ENCODE measurements around the gene CDC25A.
"Not testable (repeated sequence)": the region's sequence is repeated elsewhere in the genome, so short reads cannot be mapped to it uniquely, and the experiment has no call there.

CDC25A gene

DNA sequence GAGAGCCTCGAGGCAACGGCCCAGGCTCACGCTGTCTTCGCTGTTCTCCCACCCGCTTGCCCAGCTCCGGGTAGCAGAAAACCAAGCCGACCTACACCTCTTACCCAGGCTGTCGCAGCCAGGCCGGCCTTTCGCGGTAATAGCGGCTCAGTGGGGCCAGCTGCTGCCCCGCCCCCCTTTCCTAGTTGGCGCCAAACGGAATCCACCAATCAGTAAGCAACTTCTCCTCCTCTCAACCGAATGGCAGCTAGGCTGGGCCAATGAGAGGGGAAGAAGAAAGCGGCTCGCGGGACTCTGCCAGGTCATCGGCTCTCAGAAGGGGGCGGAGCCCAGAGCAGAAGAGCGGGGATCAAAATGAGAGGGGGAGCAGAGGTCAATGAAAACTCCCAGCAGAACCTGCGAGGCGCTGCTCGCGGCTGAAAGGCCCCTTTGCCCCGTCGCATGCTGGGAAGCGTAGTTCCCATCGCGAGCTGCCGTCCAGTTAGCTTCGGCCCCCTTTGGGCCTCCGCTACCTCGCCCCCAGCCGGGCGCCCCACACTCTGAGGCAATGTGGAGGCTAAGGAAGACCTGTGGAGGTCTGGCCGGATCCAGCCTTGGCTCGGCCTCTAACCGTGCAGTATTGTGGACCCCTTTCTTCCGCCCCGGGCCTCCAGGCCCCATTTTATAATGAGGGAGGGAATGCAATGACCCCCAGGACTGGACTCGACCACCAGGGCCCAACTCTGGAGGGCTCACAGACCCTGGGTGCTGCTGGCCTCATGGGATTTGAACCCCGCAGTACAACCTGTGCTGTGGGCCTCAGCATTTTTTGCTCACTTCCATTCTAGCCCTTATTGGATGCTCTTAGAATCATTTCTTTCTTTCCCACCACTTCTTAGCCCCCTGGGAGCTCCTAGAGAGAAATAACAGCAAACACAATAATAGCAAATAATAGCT, at the start of gene CDC25A:
TSS of gene CDC25A (minus strand) at position 152 of the 936 bp plus-strand sequence. CDS start 470 bp downstream, outside the sequence.
- peak; percentile 94 for DNase-seq

GRCh38 chr3:48236531-48236930, 48.3 kb upstream of the CDC25A start:
- no peak for DNase-seq

DNA sequence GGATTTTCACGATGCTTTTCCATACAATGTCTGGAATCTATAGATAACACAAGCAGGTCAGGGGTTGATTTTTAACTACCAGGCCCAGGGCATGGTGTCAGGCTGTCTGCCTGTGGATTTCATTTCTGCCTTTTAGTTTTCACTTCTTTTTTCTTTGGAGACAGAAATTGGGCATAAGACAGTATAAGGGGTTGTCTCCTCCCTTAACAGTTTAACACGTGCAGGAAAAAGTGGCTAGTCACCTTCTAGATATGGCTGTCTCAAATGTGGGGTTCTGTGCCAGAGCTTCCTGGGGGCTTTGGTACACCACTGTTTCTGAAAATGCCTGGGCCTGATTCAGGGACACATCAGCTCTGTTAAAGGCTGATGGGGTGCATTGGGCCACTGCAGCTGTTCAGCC, 45.3 kb upstream of the CDC25A start:
- DNase-seq = no peak

GRCh38 chr3:48232734-48233133, 44.5 kb upstream of the CDC25A start:
- peak; percentile 47 for DNase-seq

GRCh38 chr3:48232232-48232631, 44.0 kb upstream of the CDC25A start:
- DNase-seq = no peak

DNA sequence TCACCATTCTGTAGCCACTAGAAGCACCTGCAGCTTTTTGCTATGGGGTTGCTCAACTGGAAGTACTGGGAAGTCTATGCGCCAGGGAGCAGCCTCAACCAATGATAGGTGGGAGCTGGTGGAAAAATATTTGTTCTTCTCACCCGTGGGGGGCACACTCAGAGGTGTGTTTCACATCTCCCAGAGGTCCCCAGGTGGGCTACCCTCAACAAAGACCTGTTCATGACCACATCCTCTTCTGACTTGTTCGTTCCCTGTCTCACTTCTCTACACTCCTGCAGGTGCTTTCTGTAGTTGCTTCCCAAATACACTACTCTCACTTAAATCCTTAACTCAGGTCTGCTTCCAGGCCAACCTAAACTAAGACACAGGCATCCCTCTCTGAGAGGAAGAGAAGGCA, 38.7 kb upstream of the CDC25A start:
- no peak for DNase-seq

DNA sequence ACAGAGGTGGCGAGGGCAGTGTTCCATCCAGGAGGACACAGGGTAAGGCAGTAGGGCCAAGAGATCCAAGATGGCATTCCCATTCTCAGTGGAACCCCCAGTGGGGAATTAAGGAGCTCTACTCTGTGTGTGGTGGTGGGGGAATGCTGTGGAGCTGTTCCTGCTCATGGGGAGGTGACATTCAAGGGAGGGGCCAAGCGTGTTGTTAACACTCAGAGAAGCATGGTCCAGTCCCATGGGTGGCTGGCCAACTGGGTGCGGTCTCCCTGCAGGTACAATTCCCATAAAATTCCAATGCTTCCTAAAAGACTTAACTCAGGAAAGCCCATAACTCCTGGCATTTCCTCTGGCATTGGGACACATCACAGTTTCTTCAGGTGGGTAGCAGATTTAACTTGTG, 37.4 kb upstream of the CDC25A start:
- no peak for DNase-seq

DNA sequence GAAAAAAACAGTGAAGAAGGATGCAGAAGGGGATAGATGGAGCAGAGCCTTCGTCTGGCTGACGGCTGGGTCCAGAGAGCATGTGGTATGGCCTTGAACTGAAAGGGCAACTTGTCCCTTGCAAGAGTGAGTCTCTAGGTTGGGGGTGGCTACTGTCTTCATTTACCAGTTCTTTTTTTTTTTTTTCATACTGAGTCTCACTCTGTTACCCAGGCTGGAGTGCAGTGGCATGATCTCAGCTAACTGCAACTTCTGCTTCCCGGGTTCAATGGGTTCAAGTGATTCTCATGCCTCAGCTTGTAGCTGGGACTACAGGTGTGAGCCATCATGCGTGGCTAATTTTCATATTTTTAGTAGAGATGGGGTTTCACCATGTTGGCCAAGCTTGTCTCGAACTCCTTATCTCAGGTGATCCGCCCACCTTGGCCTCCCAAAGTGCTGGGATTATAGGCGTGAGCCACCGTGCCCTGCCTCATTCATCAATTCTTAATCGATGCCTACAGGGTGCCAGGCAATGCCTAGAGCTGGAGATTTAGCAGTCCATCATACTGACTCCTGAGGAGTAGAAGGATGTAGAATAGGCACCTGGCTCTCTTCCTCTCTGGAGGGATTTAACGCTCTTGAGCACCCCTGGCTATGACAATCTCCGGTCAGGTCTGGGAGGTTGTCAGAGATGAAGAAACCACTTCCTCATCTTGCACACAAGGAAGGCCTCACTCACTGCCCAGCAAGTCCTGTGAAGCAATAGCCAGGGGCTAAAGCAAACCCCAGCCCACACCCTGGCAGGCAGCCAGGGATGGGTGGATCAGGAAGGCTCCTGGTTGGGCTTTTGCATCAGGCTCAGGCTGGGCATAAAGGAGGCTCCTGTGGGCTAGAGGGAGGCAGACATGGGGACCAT, 34.6 kb upstream of the CDC25A start, which contains the start of gene CAMP:
TSS of gene CAMP (plus strand) at position 880 of the 898 bp plus-strand sequence. CDS start at position 897, 17 bp downstream.
- no peak for DNase-seq

- DNase-seq = no peak
These were observed 32.5 kb upstream of the CDC25A start for GRCh38 chr3:48220746-48221145.

DNA sequence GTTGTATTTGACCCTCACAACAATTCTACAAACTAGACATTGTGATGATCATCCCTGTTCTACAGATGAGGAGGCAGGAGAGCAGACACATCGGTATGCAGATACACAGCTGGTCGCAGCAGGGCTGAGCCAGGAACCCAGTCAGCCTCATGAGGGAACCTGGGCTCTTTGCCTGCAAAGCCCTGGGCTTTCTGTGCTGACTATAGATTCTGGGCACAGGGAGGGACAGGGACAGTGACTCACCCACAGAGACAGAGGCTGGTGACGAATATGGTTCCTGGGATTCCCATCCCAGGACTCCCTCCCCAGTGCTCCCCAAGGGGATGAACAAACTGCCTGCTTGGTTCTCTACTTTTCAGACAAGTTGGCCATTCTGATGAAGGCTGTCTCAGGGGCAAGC, 31.3 kb upstream of the CDC25A start:
- no peak for DNase-seq

- DNase-seq = no peak
These were observed 30.3 kb upstream of the CDC25A start for GRCh38 chr3:48218537-48218936.

DNA sequence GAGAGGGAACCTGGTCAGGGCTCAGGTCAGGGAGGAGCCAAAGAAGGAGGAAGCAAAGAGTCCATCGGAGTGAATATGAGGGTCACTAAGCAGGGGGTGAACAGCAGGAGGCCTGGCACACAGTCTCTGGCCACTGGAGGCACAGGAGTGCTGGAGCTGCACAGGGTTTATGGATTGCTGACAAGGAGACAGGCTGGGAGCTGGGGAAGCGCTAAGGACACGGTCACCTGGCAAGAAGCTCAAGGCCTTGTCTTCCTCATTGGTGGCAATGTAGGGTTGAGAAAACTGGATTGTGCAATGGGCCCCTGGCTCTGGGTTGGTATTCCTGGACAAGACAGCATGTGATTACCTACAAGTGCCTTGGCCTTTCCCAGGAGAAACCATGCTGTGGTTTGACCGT, 29.2 kb upstream of the CDC25A start:
- DNase-seq = no peak

DNA sequence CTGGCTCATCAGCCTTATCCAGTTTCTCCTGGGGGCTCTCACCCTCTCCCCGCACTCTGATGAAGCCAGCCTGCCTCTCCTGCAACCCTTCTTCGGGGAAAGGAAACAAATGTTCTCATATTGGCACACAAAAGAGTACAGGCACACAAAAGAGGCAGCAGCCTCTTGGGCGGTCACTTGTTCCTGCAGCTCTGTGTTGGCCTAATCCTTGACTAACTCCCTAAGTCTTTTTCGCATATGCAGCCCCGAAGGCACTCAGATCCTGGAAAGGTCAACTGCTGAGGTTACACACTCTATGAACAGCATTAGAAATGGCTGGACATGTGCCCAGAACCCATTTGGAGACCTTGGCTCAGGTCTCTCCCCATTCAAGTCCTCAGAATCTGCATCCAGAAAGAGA, 27.7 kb upstream of the CDC25A start:
- no peak for DNase-seq

- no peak for DNase-seq
These were observed 27.2 kb upstream of the CDC25A start for GRCh38 chr3:48215466-48215865.

GRCh38 chr3:48215019-48215418, 26.8 kb upstream of the CDC25A start:
- DNase-seq = no peak

DNA sequence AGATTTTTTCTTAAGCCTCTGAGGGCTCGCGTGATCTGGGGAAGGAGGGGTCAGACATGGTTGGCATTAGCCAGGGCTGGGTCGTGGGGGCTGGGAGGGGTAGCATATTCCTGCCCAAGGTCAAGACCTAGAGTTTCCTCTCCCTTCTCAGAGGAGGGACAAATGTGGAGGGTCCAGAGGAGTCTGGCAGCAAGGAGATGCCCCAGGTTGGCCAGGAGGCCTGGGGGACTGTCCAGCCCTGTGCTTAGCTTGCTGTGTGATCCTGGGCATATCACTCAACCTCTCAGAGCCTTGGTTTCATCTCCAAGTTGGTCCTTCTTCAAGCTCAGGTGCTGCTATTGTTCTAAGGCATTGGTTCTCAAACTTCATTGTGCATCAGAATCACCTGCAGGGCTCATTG, 26.0 kb upstream of the CDC25A start:
- no peak for DNase-seq

DNA sequence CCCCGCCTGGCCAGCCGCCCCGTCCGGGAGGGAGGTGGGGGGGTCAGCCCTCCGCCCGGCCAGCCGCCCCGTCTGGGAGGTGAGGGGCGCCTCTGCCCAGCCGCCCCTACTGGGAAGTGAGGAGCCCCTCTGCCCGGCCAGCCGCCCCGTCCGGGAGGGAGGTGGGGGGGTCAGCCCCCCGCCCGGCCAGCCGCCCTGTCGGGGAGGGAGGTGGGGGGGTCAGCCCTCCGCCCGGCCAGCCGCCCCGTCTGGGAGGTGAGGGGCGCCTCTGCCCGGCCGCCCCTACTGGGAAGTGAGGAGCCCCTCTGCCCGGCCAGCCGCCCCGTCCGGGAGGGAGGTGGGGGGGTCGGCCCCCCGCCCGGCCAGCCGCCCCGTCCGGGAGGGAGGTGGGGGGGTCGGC, 23.6 kb upstream of the CDC25A start:
- DNase-seq = not testable (repeated sequence)

DNA sequence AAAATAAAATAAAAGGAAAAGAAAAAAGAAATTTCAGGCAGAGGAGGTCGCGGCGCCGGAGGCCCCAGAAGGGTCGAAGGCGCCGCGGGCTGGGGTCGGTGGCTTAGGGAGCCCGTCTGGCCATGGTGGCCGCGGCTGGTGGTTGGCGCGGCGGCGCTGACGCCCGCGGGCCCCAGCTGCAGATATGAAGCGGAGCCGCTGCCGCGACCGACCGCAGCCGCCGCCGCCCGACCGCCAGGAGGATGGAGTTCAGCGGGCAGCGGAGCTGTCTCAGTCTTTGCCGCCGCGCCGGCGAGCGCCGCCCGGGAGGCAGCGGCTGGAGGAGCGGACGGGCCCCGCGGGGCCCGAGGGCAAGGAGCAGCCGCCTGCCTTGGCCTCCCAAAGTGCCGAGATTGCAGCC, 22.3 kb upstream of the CDC25A start:
- DNase-seq = not testable (repeated sequence)

DNA sequence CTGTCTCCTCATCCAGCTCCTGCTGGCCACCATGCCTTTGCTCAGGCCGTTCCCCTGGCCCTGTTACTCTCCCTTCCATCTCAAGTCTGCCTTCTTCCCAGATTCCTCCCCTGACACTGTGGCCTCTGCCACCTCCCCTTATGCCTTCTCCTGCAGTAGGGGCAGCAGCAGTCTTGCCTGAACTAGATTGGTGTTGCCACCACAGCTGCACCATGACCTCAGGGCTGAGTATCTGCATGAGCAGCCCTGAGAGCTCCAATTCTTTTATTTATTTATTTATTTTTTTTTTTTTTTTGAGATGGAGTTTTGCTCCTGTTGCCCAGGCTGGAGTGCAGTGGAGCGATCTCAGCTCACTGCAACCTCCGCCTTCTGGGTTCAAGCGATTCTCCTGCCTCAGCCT, 21.2 kb upstream of the CDC25A start:
- no peak for DNase-seq

DNA sequence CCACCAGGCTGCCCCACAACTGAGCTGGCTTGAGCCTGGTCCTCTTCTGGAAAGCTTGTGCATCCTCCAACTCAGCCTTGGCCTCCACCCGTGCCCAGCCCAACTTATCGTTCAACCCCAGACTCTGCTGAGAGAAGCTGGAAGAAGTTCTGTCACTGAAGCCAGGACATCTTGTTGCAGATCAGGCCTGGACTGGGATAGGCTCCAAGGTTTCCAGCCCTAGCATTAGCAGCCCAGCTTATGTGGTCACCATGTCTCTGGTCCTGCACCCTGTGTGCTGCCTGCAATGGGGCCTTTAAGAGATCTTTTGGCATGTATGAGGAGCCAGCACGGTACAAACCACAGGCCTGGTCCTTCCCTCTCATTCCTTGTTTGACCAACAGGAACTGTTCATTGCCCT, 19.9 kb upstream of the CDC25A start:
- no peak for DNase-seq

GRCh38 chr3:48202632-48203031, 14.4 kb upstream of the CDC25A start:
- no peak for DNase-seq

DNA sequence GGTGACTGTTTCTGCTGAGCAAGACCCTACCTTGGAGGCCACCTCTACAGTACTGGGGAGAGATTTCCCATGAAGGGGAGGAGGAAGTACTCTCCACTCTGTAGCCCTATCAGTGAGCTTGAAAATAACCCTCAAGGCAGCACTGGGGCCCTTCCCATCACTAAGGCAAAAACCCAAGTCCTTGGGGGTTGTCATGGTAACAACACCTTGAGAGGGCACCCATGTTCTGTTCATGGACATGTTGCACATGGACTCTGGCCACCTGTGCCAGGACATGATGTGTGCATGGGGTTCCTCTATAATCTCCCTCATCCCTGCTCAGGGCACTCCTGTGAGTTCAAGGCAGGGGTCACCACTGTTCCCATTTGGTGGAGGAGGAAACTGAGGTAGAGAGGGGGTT, 10.9 kb upstream of the CDC25A start:
- DNase-seq = no peak

DNA sequence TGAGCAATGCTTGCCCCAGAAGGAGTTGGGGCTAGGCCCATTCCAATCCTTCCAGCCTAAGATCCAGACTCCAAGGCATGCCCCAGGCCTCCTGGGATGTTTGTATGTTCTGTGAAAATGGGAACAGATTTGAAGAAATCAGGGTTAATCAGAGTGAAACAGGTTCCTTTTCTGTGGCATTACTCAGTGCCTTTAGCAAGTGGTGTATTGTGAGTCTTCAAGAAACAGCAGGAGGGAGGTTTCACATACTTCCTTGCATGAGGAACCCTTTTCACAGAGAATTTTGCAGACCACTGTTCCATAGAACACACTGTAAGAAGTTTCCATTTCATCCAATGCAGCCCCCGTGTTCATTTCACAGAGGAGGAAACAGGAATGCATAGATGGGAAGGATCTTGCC, 8.4 kb upstream of the CDC25A start:
- no peak for DNase-seq

Data from NK-92 treated with Interleukin-12 subunit alpha and Interleukin-12 subunit beta, amount 100 ng/mL, for 24 hours (cell line).